Measurements from ENCODE around the gene MFAP1.

DNA sequence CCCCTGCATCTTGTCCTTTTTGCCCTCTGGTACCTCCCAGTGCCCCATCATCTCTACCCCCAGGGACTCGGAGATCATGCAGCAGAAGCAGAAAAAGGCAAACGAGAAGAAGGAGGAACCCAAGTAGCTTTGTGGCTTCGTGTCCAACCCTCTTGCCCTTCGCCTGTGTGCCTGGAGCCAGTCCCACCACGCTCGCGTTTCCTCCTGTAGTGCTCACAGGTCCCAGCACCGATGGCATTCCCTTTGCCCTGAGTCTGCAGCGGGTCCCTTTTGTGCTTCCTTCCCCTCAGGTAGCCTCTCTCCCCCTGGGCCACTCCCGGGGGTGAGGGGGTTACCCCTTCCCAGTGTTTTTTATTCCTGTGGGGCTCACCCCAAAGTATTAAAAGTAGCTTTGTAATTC, 30.8 kb downstream of the MFAP1 start:
- TF ChIP-seq, protein P1, sequence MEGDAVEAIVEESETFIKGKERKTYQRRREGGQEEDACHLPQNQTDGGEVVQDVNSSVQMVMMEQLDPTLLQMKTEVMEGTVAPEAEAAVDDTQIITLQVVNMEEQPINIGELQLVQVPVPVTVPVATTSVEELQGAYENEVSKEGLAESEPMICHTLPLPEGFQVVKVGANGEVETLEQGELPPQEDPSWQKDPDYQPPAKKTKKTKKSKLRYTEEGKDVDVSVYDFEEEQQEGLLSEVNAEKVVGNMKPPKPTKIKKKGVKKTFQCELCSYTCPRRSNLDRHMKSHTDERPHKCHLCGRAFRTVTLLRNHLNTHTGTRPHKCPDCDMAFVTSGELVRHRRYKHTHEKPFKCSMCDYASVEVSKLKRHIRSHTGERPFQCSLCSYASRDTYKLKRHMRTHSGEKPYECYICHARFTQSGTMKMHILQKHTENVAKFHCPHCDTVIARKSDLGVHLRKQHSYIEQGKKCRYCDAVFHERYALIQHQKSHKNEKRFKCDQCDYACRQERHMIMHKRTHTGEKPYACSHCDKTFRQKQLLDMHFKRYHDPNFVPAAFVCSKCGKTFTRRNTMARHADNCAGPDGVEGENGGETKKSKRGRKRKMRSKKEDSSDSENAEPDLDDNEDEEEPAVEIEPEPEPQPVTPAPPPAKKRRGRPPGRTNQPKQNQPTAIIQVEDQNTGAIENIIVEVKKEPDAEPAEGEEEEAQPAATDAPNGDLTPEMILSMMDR (IDR thresholded peaks at IDR 0.05; ENCODE audit: insufficient read depth, low read length, poor library complexity, severe bottlenecking) = no peak
- TF ChIP-seq EZH2phosphoT487 (conservative IDR thresholded peaks at IDR 0.05; ENCODE audit: low read length) = no peak

Measured in SU-DHL-6 (cell line).